NT2/D1 (cell line): ENCODE results near the gene MOV10.
"Not testable (repeated sequence)": the region's sequence is repeated elsewhere in the genome, so short reads cannot be mapped to it uniquely, and the experiment has no call there.

ENCODE experiments used
- DNase-seq: peaks from one replicate; pipeline ENCODE4 v3.0.0-alpha.2; 2011; ENCODE audit warnings: low read depth, low spot score
- H3K27me3 ChIP-seq: 2 replicates; pipeline ENCODE4 v1.6.0; 2011; ENCODE audit warnings: mild to moderate bottlenecking; ENCODE audit not compliant: insufficient read length, insufficient read depth
- H3K36me3 ChIP-seq: 2 replicates; pipeline ENCODE4 v1.6.1; 2011; ENCODE audit warnings: mild to moderate bottlenecking, low read length, mixed read lengths; ENCODE audit not compliant: insufficient read depth, insufficient read length
- H3K4me1 ChIP-seq: 2 replicates; pipeline ENCODE4 v1.5.1; 2011; ENCODE audit not compliant: insufficient read depth, insufficient read length
- H3K4me3 ChIP-seq: 2 replicates; pipeline ENCODE4 v1.5.1; 2011; ENCODE audit warnings: low read depth; ENCODE audit not compliant: insufficient read length
- H3K9ac ChIP-seq: 2 replicates; pipeline ENCODE4 v1.6.0; 2011; ENCODE audit warnings: low read depth; ENCODE audit not compliant: insufficient read length
- H3K9me3 ChIP-seq: 2 replicates; pipeline ENCODE4 v1.5.1; 2011; ENCODE audit warnings: mild to moderate bottlenecking, low read length; ENCODE audit not compliant: insufficient read depth
- SUZ12 ChIP-seq: IDR thresholded peaks from 2 replicates; pipeline ENCODE4 v1.6.1; 2011; ENCODE audit not compliant: insufficient read length, insufficient read depth; ENCODE audit errors: extremely low read depth
- YY1 ChIP-seq: IDR thresholded peaks from 2 replicates; pipeline ENCODE4 v1.6.1; 2011; ENCODE audit not compliant: insufficient read length, insufficient read depth
- ZNF274 ChIP-seq: IDR thresholded peaks from 2 replicates; pipeline ENCODE4 v1.6.1; 2011; ENCODE audit warnings: mild to moderate bottlenecking, low read depth, low read length

MOV10 gene

DNA sequence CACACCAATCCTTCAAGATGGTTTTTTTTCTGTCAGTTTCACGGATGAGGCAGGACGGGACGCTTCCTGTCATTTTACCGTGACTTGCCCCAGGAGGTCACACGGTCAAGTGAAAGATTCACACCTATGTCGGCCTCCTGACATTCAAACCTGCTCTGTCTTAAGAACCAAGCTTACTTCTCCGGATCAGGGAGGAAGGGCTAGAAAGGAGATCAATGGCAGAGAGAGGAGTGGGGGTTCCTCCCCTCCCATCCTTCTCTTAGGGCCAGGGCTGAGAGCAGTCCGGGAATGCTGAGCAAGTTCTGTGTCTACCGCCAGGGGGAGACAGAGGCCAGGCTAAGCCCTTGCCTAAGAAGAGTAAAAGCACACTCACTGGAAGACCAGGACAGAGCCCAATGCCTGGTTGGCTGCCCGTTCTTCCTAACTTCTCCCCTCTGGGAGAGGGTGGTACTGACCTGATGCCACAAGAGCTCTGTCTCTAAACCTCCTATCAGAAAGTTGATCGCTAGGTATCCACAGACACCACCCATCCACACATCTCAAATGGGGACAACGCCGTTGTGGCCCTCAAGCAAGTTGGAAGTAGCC is 41.8 kb downstream of the MOV10 start:
- peak overlapping the region; percentile 55 for H3K4me3 ChIP-seq
- peaks cover 62% of the 10 kb centered on the region for H3K27me3 ChIP-seq
- no peaks in the 10 kb centered on the region for H3K9me3 ChIP-seq
- peaks cover 24% of the 10 kb centered on the region for H3K4me1 ChIP-seq
- DNase-seq, result peak; percentile 96
- no peak for TF ChIP-seq YY1
- TF ChIP-seq SUZ12, result no peak
- TF ChIP-seq ZNF274, result no peak
- H3K9ac ChIP-seq, result peak overlapping the region; percentile 65
- H3K36me3 ChIP-seq, result no peaks in the 10 kb centered on the region

DNA sequence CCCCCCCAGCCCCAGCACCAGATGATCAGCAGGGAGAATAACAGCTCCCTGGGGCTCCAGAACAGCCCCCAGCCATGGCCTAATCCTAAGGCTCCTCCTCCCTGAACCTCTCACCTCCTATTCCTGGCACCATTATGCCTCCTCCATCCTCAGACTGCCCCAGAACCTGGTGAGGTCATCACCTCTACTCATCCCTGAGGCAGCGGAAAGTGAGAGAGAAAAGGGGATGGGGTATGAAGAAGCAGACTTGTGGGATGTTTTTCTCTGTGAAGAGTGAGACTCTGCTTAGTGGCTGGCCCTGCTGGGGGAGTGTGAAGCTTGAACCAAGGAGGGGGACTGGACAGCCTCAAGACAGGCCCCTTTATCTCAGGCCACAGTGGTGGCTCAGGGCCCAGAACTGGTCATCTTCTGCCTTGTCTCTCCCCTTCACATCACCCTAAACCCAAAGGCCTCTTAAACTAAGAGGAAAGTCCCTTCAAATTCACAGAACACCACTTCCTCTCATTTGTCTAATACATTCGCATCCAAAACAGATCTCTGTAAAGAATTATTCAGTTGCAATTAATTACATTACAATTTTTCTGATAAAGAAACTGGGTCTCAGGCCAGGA is 42.9 kb downstream of the MOV10 start:
- Histone ChIP-seq H3K4me1 (peaks cover 28% of the 10 kb centered on the region), H3K9ac (peak overlapping the region; percentile 33), H3K4me3 (no peak overlapping the region), H3K9me3 (no peaks in the 10 kb centered on the region), H3K36me3 (no peaks in the 10 kb centered on the region), H3K27me3 (peaks cover 71% of the 10 kb centered on the region)
- DNase-seq, result no peak
- TF ChIP-seq SUZ12, result no peak
- TF ChIP-seq YY1, result no peak
- TF ChIP-seq ZNF274, result no peak

DNA sequence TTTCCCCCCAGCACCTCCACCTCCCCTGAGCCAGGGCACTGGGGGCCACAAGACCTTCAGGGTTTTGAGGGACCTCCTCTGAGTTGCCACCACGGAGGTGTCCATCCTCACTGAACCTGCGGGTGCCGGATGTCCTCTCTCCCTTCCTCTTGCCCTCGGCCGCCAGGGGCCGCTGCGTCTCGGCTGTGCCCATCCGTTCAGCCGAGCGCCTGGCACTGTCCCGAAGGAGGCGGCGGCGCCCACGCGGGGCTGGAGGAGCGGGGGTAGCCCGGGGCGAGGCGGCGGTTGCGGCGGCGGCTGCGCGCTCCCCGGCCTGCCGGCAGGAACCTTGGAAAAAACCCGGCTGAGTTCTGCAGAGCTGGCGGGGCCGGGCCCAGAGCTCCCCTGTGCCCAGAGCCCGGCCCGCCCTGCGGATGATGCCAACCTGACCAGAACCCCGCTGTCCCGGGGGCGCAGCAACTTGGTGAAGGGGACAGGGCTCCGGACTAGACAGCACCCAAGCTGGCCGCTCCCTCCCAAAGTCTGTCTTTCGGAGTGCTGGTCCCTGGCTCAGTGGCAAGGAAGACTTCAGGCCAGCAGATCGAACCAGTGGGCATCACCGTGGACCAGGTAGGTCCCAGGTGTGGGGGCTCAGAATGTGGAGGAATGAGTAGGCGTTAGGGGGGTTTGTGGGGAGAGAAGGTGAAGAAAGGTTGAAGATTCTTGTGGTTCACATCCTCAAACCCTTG is 44.4 kb downstream of the MOV10 start:
- Histone ChIP-seq H3K4me3 (no peak overlapping the region), H3K4me1 (peaks cover 30% of the 10 kb centered on the region), H3K27me3 (peaks cover 62% of the 10 kb centered on the region), H3K36me3 (no peaks in the 10 kb centered on the region), H3K9me3 (no peaks in the 10 kb centered on the region), H3K9ac (peak overlapping the region; percentile 36)
- no peak for DNase-seq
- TF ChIP-seq SUZ12 (no peak), ZNF274 (no peak), YY1 (no peak)

DNA sequence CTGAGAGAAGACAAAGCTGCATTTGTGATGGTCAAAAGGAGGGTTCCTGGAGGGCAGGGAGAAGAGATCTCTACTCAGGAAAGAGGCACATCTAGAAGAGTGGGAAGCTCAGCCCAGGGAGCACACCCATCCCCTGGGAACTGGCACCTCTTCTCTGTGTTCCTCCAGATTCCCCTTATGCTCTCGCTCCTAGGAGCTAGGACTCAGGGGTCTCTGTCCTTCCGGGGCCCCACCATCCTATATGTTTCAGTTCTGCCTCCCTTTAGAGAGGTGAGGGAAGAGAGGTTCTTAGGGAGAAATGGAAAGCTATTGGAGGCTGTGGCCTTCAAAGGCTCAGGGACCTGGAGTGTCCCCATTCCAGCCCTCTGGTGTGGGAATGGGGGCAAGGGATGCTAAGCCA is 45.2 kb downstream of the MOV10 start:
- no peak for TF ChIP-seq YY1
- no peak for TF ChIP-seq ZNF274
- no peak for TF ChIP-seq SUZ12
- no peak for DNase-seq
- no peak overlapping the region for H3K9ac ChIP-seq
- H3K4me3 ChIP-seq, result no peak overlapping the region
- no peaks in the 10 kb centered on the region for H3K9me3 ChIP-seq
- peaks cover 53% of the 10 kb centered on the region for H3K27me3 ChIP-seq
- peaks cover 30% of the 10 kb centered on the region for H3K4me1 ChIP-seq
- H3K36me3 ChIP-seq, result no peaks in the 10 kb centered on the region

DNA sequence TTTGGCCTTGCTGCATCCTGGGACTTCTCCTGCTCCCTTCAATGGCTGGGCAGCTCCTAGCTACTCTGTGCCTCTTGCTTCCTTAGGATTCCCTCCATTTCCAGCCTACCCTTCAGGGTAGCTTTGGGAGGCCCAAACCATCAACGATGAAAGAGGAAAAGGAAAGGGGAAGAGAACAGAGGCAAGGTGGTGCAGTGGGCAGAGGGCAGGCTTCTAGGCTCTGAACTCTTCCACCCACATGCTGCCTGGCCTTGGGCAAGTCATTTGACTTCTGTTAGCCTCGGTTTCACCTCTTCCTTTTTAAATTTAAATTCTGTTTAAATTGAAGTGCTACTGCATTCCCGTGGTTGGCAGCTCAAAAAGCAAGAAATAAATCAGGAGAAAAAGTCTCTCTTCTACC is 46.3 kb downstream of the MOV10 start:
- H3K27me3 ChIP-seq, result peaks cover 45% of the 10 kb centered on the region
- no peaks in the 10 kb centered on the region for H3K36me3 ChIP-seq
- H3K4me1 ChIP-seq, result peaks cover 26% of the 10 kb centered on the region
- no peaks in the 10 kb centered on the region for H3K9me3 ChIP-seq
- H3K4me3 ChIP-seq, result no peak overlapping the region
- no peak for TF ChIP-seq ZNF274
- TF ChIP-seq YY1, result no peak
- TF ChIP-seq SUZ12, result no peak
- H3K9ac ChIP-seq, result no peak overlapping the region
- no peak for DNase-seq

DNA sequence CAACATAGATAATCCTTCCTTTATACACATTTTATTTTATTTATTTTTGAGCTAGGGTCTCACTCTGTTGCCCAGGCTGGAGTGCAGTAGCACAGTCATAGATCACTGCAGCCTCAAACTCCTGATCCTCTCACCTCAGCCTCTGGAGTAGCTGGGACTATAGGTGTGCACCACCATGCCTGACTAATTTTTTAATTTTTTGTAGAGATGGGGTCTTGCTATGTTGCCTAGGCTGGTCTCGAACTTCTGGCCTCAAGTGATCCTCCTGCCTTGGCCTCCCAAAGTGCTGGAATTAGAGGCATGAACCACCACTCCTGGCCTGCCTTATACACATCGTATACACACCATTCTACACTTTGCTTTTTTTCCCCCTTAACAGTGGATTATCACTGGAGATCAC is 46.8 kb downstream of the MOV10 start:
- not testable (repeated sequence) for DNase-seq, H3K9me3 ChIP-seq, H3K4me3 ChIP-seq, H3K36me3 ChIP-seq, H3K9ac ChIP-seq
- H3K4me1 ChIP-seq, result peaks cover 25% of the 10 kb centered on the region
- peaks cover 43% of the 10 kb centered on the region for H3K27me3 ChIP-seq

DNA sequence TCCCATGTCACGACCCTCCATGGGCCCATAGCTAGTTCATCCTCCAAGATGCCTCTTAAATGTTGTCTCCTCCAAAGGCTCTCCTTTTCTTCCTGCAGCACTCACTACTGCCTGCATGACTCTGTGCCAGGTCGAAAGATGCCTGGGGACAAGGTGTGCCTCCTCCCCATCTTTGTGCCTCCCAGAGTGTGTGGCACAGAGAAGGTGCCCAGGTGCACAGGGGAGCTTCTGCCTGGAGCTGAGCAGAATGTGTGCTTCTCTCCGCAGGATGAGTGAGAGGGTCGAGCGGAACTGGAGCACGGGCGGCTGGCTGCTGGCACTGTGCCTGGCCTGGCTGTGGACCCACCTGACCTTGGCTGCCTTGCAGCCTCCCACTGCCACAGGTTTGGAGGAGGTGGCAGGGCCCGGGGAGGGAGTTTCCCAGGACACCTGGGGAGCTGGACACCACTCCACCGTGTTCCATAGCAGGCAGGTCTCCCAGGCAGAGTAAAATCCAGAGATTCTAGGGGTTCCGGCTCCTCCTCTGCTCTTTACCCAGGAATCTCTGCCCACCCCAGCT is 47.6 kb downstream of the MOV10 start:
- Histone ChIP-seq H3K36me3 (no peaks in the 10 kb centered on the region), H3K27me3 (peaks cover 44% of the 10 kb centered on the region), H3K4me1 (peaks cover 20% of the 10 kb centered on the region), H3K9me3 (no peaks in the 10 kb centered on the region), H3K4me3 (no peak overlapping the region), H3K9ac (peak overlapping the region; percentile 68)
- DNase-seq, result no peak
- no peak for TF ChIP-seq ZNF274
- no peak for TF ChIP-seq SUZ12
- TF ChIP-seq YY1, result no peak
